Measurements from ENCODE around the gene ALDOB.

Gene ALDOB

DNA sequence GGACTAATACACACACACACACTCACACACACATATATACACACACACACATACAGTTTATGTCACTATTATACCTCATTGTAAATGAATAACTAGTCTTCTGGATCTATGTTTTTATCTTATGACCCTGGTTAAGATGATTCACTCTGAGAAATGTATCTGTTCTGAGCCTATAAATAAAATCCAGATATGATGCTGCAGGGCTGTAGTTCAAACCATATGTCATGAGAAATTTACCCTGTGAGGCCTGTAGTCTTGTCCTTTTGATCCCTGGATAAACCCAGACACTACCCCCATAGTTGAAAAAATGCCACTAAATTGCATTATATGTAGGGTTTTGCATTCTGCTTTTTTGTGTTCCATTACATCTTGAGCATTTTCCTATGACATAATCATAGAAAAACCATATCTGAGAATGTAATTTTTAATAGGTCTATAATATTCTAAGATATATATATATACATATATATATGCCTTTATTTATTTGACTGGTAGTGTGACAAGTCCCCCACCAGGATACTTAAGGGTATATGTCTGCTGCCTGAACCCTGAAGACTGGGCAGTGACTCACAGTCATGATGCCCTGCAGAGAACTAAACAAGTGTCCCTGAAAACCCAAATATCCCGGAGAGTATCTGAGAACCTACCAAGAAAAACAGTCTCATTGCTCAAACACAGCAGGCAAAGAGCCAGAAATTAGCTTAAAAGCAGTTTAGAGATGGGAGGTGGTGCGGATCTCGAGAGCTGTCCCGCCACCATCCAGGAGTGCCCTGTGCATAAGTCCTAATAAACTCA lies 18.4 kb upstream of the ALDOB start:
- FAIRE-seq = no peak

DNA sequence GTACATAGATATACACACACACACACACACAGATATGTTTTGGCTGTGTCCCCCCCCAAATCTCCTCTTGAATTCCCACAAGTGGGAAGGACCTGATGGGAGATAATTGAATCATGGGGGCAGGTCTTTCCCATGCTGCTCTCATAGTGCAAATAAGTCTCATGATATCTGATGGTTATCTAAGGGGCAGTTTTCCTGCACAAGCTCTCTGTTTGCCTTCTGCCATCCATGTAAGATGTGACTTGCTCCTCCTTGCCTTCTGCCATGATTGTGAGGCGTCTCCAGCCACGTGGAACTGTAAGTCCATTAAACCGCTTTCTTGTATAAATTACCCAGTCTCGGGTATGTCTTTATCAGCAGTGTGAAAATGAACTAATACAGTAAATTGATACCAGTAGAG lies 15.9 kb upstream of the ALDOB start:
- no peak for FAIRE-seq

DNA sequence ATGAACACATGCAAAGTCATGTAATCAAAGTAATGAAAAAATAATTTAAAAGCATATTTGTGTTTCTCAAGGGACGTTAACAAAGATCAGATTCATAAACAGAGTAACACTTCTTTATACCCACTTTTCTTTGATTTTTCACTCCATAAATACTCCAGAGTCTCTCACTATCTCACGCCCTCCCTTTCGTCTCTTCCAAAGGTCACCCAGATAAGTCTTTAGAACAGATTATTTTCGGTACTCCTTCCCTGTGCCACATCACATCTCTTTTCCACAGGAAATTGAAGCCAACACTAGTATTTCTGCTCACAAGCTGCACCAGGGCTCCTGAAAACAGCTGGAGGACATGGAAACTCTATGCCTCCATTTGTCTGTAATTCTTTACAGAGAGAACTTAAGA lies 15.4 kb upstream of the ALDOB start:
- FAIRE-seq = no peak

DNA sequence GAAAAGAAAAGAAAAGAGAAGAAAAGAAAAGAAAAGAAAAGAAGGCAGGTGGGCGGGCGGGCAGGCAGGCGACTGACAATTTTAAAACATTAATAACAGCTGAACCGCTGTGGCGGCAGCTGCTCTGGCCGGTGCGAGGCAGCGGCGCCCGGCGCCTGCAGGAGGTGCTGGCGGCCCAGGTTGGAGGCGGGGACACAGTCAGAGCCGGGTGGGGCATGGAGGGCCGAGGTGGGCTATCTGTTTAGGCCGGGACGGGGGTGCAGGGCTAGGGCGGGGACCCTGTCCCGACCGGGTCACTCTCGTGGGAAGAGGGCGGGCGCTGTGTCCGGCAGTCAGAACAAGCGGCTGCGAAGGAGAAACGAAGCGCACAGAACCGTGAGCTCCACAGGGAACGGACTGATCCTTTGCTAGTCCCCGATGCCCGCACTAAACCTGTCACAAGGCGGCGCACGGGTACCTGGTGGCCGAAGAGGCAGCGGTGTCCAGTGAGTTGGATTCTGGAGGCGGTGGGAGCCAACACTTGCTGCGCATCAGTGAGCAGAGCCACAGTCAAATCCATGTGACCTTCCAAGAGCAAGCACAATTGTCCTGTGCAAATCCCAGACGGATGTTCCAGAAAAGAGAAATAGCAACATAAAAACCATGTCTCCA lies 13.6 kb upstream of the ALDOB start:
- no peak for FAIRE-seq

DNA sequence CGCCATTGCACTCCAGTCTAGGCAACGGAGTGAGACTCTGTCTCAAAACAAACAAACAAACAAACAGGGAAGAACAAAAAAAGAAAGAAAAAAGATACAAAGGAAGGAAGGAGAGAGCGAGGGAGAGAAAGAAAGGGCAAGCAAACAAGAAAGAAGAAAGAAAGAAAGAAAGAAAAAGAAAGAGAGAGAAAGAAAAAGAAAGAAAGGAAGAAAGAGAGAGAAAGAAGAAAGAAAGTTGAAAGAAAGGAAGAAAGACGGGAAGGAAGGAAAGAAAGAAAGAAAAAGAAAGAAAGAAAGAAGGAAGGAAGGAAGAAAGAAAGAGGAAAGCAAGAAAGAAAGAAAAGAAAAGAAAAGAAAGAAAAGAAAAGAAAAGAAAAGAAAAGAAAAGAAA lies 13.1 kb upstream of the ALDOB start:
- FAIRE-seq = no peak

DNA sequence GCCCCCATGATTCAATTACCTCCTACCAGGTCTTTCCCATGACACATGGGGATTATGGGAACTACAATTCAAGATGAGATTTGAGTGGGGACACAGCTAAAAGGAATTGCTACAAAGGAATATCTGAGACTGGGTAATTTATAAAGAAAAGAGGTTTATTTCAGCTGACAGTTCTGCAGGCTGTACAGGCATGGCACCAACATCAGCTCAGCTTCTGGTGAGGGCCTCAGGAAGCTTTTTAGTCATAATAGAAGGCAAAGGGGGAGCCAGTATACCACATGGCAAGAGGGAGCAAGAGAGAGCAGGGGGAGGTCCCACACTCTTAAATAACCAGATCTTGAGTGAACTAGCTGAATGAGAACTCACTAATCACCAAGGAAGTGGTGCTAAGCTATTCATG lies 11.2 kb upstream of the ALDOB start:
- no peak for FAIRE-seq

DNA sequence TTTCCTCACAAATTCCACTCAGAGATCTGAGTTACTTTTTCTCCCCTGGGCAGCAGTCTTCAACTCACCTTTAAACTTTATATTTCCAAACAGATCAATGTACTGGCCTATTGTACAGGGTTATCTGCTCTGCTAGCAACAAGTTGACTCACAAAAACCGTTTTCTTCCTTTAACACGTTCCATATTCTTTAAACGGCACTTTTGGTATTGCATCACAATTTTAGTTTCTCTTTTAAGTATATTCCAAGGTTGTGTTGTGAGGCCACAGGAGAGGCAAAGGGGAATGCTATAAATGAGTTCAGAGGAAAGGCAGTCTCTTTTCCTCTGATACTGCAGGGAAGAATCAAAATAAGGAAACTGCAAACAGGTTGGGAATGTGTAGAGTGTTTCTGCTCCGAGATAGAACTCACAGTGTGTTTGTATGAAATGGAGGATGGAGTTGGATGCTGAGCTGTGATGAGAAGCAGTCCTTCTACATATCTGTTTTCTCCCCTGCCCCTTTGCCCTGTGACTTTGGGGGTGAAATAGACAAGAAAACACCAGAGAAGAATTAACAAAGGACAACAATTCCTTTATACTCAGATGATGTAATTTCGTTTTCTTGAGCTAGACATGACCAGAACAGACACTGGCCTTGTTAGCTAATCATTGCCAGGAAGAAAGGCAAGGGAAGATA lies 9.9 kb upstream of the ALDOB start:
- FAIRE-seq = no peak

DNA sequence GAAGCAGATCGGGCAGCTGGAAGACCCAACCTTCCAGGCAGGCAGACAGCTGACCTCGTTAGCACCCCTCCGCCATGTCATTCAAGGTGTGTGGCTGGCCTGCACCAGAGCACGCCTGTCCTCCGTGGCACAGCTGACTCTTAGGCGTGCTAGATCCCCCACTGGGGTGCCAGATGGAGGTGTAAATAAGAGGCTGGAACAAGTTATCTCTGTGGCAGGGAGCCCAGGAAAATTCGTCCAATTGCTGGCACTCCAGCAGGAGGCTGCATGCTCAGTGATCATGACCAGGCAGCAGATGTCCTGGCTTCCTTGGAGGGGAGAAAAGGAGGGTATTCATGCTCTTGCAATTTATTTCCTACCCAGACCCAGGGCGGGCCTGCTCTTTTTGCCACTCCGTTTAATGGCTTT lies 7.8 kb upstream of the ALDOB start:
- FAIRE-seq = no peak

DNA sequence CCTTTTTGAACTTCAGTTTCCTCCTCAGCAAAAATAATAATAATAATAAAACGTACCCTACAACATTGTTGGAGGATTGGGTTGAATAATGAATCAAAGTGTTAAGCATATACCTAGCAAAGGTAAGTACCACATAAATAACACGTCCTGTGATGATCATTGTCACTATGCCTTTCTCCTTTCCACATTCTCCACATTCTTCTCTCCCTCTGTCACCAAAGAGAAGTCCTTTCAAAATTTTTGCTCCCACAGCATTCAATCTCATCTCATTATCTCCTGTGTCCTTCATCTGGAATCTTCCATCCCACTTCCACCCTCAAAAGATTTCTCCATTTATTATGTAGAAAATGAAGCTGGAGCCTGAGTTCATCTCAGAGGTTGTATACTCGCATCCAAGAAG lies 7.2 kb upstream of the ALDOB start:
- no peak for FAIRE-seq

DNA sequence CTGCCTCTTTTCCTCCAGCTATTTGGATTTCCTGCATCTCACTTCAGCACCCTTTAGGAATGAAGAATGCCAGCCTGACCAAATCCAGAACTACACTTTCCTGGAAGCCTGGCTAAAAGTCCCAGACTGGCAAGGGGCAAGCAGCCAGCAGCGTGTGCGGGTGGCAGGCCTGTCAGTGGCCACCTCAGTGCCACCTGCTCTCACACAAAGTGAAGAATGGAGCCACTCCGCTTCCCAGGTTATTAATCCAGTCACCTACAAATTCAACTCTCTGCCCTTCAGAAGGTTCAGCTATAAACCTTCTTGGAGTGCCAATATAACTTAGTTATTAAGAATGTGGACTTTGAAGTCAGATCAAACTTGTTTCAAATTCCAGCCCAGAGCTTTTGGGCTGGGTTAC lies 6.7 kb upstream of the ALDOB start:
- FAIRE-seq = no peak

DNA sequence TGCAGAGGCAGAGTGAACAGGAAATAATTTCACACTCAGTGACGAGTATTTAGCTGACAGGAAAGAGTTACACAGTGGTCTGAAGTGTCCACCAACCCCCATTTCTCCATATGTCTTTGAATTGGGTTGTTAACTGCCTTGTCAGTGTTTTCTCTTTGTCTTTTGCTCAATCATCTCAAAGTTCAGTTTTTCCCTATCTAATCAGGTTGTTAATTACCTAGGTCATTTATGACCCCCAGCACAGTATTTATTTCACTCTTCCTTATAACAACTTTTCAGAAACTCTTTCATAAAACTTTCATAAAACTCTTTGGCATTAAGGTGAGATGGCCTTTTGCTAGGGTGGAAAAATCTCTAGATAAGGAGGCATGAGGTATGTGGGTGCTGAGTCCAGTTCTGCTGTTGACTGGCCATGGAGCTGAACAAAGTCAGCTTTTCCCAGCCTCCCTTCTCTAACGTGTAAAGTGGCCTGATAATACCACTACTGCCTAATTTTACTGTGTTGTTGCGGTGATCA lies 5.2 kb upstream of the ALDOB start:
- FAIRE-seq = no peak

DNA sequence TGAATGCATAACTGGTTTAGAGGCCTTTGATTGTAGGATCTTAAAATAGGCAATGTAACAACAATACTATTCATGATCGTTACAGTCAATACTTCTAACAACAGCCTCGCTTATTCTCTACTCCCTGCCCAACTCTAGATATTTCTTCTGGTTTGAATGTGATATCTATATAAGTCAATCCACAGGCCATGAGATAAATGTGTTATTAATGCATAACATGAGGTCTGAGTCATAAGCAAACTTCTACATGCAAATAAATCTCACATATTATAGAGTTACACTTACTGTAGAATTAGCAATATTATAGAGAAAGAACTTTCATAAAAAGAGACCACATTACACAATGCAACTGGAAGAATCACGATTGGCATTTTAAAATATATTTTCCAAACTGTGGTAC lies 2.9 kb upstream of the ALDOB start:
- no peak for FAIRE-seq

DNA sequence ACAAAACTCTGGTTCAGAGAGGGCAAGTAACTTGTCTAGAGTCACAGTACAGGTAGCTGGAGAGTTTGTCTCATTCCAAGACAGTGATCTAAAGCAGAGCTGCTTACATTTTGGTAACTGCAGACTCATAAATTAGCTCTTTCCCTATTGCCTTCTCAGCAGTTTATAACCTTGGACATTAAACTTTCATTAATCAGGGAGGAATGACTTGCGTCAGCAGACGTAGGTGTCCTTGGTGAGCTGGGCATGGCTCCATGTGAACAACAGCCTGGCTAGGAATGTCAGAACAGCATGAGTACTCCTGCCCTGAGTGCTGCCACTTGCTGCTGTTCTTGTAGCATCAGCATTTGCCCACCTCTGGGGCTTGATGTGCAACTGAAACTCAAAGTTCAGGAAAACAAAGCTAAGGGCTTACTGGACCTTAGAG lies 2.2 kb upstream of the ALDOB start:
- no peak for FAIRE-seq

DNA sequence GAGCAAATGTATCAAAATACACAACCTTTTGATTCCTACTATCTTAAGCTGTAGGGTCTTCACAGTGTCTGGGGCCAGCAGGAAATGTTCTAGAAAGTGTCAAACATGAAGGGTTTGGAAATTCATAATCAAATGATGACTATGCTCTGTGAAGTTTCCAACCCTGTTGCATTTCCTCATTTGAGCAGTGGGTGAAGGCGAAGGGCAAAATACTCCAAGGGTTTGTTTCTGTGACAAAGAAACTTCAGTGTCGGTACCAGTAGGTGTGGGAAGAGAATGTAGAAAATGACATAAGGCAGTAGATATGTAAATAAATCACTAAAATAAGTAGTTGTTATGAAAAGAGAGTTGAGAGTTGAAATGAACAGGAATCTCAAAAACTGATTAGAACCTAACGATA lies 576 bp downstream of the ALDOB start:
- FAIRE-seq = no peak

DNA sequence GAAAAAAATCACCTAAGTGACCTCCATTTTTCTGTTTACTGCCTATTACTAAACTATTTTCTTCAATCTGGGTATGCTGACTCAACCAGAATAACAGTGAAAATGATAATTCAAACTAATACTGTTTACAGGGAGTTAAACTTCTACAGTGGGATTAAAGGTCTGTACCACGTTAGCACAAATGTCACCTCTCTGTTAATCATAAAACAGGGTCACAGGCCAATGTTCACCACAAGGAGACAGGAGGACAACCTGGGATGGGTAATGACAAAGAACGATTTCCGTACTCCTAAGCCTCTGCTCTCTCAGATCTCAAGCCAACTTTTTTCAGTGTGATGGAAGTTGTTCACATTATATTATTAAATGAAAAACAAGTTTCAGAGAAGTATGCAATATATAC lies 2.3 kb downstream of the ALDOB start:
- no peak for FAIRE-seq

DNA sequence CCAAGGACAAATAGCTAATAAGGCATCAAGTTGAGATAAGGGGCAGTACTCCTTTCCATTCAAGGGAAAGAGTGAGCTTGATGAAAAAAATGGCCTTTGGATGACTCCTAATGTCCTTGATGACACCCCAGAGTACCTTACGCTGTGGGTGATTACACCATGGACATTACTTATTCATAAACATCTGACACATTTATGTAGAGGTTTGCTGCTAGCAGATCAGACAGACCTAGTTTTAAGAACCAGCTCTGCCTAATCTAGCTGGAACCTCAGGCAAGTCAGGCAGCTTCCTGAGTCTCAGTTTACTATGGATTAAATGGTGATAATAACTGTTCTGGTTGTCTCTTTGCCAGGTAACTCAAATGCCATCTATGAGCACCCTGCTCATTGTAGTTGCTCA lies 2.8 kb downstream of the ALDOB start:
- FAIRE-seq = no peak

DNA sequence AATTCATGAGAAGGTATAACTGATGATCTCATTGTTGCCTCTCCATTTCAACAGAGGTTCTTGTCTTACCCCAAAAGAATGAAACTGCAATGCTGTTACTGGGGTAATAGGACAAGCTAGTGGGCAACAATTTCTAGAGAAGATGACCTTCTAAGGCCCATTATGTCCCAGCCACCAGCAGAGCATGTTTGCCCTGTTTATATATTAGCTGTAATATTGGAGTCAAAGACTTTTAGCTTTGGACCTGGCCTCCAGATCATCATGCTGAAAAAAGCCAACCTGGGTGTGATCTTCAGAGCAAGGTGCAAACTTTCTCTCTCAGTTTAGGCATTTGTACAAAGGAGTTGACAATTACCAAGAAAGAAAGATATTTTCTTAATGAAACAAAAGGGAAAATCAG lies 3.4 kb downstream of the ALDOB start:
- no peak for FAIRE-seq

DNA sequence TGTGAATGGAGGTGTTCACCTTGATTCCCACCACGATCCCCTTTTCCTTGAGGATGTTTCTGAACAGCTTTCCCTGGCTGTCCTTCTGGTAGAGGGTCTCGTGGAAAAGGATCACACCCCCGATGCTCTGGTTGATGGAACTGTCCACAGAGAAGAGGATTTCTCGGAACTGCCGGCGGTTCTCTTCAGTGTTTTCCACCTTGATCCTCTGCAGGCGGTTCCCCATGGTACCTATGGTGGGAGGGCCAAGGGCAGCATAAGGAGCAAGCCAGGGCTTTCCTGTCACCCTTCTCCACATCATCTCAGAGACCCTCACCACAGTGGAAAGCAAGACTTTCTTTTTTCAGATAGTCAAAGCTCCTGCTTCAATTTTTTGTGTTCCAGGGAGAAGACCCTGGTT lies 5.8 kb downstream of the ALDOB start:
- FAIRE-seq = no peak

DNA sequence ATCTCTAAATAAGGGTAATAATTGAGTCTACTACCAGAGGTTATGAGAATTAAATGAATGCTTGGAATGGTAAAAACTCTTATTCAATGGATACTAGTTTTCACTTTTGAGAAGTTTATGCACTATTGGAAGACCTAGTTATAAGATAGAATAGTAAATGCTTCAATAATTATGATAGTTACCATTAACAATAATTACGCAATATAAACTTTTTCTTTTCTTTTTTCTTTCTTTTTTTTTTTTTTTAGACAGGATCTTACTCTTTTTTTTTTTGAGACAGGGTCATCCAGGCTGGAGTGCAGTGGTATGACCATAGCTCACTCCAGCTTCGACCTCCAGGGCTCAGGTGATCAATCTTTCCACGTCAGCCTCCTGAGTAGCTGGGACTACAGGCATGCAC lies 6.7 kb downstream of the ALDOB start:
- FAIRE-seq = no peak

DNA sequence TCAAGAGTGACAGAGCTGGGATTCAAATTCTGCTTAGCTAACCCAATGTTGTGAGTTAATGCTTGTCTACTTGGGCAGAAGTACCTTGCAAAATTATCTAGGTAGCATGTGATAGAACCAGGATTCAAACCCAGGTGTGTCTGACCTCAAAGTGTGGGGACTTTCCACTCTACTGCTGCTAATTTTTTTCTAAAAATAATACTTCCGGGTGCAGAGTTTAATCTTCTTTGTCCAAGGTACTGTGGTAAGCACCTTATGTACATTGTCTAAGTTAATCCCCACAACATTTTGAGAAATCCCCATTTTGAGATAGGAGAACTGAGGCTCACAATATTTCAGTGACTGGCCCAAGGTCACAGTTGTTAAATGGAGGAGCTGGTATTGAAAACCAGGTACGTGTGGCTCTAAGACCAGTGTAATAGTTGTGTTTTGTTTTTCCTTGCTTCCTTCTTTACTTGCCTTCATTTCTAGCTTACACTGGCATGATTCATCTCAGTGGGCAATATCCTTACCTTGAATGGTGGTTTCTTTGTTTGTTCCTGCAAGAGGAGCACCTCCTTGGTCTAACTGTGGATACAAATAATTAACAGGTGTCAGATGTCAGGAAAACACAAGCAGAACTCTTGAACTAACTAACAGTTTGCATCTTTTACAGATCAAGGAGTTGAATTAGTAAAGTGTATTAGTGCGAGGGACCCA lies 7.5 kb downstream of the ALDOB start:
- no peak for FAIRE-seq

DNA sequence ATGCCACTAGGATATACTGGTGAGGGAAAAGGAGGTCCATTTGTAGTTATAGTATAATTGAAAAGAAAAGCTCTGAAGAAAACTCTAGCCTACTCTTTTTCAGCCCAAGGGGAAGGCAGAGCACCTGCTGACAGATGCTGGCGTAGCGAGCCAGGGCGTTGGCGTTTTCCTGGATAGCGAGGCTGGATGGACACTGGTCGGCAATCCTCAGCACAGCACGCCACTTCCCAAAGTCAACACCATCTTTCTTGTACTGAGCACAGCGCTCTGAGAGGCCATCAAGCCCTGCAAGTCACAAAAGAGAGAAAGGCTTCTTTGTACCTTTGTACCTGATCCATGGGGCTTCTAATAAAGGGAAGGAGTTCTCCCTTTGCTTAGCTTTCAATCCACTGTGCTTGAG lies 8.2 kb downstream of the ALDOB start:
- FAIRE-seq = no peak

DNA sequence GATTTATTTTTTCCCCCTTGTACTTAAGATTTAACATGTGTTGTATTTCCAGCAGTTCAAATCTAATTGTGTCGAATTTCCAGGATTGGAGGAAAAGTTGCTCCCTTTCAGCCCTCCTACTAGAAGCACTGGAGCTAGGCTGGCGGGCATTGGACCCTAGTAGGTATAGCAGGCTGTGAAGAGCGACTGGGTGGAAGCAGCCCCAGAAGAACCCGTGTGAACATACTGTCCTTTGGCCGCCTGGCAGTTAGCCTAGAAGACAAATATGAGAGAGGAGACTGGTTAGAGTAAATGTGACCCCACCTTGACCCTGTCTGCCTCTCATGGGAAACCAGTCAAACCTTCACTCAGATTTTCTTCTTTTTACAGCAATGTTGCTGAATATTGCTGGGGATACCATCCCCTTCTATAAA lies 13.9 kb downstream of the ALDOB start:
- no peak for FAIRE-seq

DNA sequence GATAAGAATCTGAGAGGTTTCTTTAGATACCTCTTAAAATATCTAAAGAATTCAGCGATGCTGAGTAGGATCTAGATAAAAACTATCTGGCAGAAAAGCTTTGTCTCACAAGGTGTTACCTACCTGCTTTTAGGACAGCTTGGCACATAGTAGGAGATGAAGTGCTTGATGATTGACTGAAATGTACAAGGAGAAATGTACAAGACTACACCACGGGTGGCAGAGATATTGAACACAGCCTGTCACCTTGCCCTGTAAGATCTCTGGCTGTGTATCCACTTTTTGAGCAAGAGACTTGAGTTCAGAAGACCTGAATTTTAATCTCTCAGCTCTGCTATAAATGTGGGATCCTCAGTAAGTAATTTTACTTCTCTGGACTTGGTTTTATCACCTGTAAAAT lies 15.7 kb downstream of the ALDOB start:
- FAIRE-seq = no peak
